ENCODE measurements around the gene ZMYM5. TPM values are rescaled to one million over a fixed set of nuclear protein-coding genes. Genes with fewer than 3 reads are reported as not detected.

ZMYM5 gene
- total and polyA plus RNA-seq, 8 donors = 10.1 to 36.7 (median 30.7) TPM

- ATAC-seq (no peak), DNase-seq (no peak)
- Histone ChIP-seq H3K36me3 (peaks cover 0 to 67% of the 10 kb centered on the region in 2 donors), H3K9me3 (no peaks in the 10 kb centered on the region), H3K4me1 (no peaks in the 10 kb centered on the region), H3K4me3 (no peak overlapping the region), H3K27me3 (no peaks in the 10 kb centered on the region), H3K27ac (no peak overlapping the region)
- intact Hi-C loops (cut with DNase I) = no loop called here
- TF ChIP-seq CTCF (IDR thresholded peaks at IDR 0.05) = no peak
Observed at GRCh38 chr13:19852766-19853165, 10.7 kb downstream of the ZMYM5 start.

- Histone ChIP-seq H3K9me3 (no peaks in the 10 kb centered on the region), H3K4me3 (no peak overlapping the region), H3K36me3 (peaks cover 0 to 52% of the 10 kb centered on the region in 2 donors), H3K27me3 (no peaks in the 10 kb centered on the region), H3K27ac (peak overlapping the region; percentile 26 to 47), H3K4me1 (peaks cover 0 to 12% of the 10 kb centered on the region in 2 donors)
- no peak for DNase-seq
- peak; percentile 81 for ATAC-seq
- TF ChIP-seq CTCF (IDR thresholded peaks at IDR 0.05) = no peak
- intact Hi-C loops (cut with DNase I) = no loop called here
Observed at GRCh38 chr13:19845758-19846157, 17.7 kb downstream of the ZMYM5 start.

GRCh38 chr13:19838865-19839275 is 24.6 kb downstream of the ZMYM5 start:
- Histone ChIP-seq H3K4me3 (no peak overlapping the region), H3K9me3 (no peaks in the 10 kb centered on the region), H3K27me3 (no peaks in the 10 kb centered on the region), H3K36me3 (peaks cover 0 to 56% of the 10 kb centered on the region in 2 donors), H3K4me1 (no peaks in the 10 kb centered on the region), H3K27ac (no peak overlapping the region)
- no peak for DNase-seq
- intact Hi-C loops (cut with DNase I) = no loop called here
- ATAC-seq = peak; percentile 23
- no peak for TF ChIP-seq CTCF (IDR thresholded peaks at IDR 0.05)

- intact Hi-C loops (cut with DNase I) = no loop called here
- H3K4me3 ChIP-seq = no peak overlapping the region
- no peak overlapping the region for H3K27ac ChIP-seq
- DNase-seq = no peak
- no peaks in the 10 kb centered on the region for H3K4me1 ChIP-seq
- ATAC-seq = no peak
- no peaks in the 10 kb centered on the region for H3K9me3 ChIP-seq
- H3K27me3 ChIP-seq = no peaks in the 10 kb centered on the region
- peaks cover 0 to 75% of the 10 kb centered on the region in 2 donors for H3K36me3 ChIP-seq
- no peak for TF ChIP-seq CTCF (IDR thresholded peaks at IDR 0.05)
Observed at GRCh38 chr13:19836472-19836871, 27.0 kb downstream of the ZMYM5 start.

- no peaks in the 10 kb centered on the region for H3K9me3 ChIP-seq
- no peak for ATAC-seq
- no peak overlapping the region for H3K4me3 ChIP-seq
- H3K36me3 ChIP-seq = peaks cover 0 to 92% of the 10 kb centered on the region in 2 donors
- TF ChIP-seq CTCF (IDR thresholded peaks at IDR 0.05) = no peak
- no peaks in the 10 kb centered on the region for H3K27me3 ChIP-seq
- H3K27ac ChIP-seq = no peak overlapping the region
- no peak for DNase-seq
- intact Hi-C loops (cut with DNase I) = no loop called here
- H3K4me1 ChIP-seq = no peaks in the 10 kb centered on the region
Observed at GRCh38 chr13:19834704-19835103, 28.7 kb downstream of the ZMYM5 start.
